HG03108 (cell line): ENCODE measurements around the gene IRAG1.

Experiments
- ATAC-seq: cut with Tn5 transposase; IDR thresholded peaks from one replicate; pipeline ENCODE4 v1.9.1; 2021; ENCODE audit warnings: moderate library complexity; ENCODE audit not compliant: unreplicated experiment

Gene IRAG1, protein sequence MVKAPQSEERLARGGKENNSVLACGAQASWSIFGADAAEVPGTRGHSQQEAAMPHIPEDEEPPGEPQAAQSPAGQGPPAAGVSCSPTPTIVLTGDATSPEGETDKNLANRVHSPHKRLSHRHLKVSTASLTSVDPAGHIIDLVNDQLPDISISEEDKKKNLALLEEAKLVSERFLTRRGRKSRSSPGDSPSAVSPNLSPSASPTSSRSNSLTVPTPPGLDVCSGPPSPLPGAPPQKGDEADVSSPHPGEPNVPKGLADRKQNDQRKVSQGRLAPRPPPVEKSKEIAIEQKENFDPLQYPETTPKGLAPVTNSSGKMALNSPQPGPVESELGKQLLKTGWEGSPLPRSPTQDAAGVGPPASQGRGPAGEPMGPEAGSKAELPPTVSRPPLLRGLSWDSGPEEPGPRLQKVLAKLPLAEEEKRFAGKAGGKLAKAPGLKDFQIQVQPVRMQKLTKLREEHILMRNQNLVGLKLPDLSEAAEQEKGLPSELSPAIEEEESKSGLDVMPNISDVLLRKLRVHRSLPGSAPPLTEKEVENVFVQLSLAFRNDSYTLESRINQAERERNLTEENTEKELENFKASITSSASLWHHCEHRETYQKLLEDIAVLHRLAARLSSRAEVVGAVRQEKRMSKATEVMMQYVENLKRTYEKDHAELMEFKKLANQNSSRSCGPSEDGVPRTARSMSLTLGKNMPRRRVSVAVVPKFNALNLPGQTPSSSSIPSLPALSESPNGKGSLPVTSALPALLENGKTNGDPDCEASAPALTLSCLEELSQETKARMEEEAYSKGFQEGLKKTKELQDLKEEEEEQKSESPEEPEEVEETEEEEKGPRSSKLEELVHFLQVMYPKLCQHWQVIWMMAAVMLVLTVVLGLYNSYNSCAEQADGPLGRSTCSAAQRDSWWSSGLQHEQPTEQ

DNA sequence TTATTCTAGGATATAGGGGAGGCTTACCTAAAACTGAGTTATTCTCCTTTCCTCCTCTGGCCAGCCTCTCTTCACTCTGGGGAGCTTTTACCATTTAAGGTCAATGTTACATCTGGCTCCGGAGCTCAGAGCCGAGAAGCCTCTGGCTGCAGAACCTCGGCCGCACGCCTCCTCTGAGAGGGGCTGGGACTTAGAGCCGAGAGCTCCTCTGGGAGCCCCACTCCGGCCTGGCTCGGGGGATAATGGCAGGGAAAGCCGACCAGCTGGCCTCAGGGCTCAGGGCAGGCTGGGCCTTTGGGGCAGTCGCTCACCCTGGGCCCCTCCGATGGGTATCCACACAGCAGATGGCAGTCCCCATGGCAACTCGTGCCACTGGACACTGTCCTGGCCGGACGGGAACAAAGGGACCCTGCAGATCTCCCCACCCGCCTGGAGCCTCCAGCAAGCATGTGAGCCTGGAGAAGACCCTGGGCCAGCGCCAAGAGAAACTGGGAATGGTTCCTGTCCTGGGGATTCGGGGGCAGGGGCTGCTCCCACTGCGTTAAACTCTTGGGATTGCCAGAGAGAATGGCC lies at the start of gene IRAG1:
Gene IRAG1 (minus strand): TSS at position 247 of the 573 bp plus-strand sequence. CDS start 153 bp downstream, at position 94.
- no peak for ATAC-seq

DNA sequence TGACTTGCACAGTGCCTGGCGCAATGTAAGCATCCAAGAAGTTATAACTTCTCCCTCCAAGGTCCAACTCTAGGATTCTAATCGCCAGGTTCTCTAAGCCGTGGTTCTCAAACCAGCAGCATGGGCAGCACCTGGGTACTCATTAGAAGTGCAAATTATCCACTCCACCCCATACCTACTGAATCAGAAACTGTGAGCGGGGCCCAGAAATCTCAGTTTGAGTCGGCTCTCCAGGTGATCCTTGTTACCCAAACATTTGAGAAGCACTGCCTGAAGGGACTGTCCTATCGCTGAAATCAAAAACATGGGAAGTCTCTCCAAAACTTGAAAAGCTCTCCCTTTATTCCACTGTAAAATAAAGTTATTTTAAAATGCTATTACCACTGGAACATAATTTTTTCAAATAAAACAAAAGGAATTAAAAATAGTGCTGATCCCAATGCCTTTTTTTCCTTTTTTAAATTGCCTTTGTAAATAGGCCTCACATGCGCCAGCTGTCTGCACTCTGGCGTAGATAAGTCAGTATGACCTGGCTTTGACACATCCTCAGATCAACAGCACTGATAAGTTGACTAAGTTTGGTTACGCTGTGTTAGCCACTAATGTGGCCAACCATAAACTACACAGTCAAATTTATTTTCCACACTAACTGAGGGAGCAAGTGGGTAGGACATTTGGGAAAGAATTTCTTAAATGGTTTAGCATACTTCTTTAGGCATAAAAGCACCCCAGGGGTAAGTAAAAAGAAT lies 49.1 kb upstream of the IRAG1 start:
- ATAC-seq, result no peak

DNA sequence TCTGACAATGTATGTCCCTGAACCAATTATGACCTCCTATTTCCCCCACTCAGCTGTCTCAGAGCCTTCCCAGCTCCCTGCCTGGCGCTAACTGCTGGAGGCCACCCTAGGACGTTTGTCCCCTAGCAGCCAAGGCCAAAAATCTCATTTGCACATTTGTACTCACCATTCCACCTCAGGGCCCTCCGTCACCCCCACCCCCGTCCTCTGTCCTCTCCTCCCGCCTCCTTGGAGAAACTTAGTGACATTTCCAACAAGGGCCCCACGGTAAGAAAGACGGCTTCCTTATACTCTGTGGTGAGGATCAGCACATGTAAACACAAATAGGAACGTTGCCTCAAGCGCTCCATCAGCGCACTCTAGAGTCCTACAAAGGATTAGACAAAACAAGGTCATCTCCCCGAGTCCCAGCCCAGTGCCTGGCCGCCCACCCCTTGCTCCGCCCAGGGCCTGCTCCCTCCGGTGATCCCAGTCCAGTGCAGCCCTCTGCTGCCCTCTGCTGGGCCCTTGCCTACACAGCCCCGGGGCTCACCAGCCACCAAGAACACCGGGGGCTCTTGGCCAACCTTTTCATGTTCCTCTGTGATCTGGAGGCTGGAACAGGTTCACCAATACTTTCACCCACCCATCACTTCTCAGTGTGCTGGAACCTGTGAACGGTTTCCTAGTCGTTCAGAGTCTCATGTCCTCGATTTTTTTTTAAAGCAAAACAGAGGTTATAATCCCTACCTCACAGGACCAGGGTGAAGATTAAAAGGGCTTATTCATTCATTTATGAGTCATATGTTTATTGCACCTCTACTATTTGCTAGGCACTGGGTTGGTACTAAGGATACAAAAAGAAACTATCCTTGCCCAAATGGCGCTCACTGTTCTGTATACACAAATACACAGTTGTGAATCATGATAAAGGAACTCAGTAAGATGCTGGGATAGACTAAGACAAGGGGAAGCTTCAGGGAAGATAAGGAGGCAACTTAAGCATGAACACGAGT lies 42.2 kb upstream of the IRAG1 start:
- peak; percentile 94 for ATAC-seq

DNA sequence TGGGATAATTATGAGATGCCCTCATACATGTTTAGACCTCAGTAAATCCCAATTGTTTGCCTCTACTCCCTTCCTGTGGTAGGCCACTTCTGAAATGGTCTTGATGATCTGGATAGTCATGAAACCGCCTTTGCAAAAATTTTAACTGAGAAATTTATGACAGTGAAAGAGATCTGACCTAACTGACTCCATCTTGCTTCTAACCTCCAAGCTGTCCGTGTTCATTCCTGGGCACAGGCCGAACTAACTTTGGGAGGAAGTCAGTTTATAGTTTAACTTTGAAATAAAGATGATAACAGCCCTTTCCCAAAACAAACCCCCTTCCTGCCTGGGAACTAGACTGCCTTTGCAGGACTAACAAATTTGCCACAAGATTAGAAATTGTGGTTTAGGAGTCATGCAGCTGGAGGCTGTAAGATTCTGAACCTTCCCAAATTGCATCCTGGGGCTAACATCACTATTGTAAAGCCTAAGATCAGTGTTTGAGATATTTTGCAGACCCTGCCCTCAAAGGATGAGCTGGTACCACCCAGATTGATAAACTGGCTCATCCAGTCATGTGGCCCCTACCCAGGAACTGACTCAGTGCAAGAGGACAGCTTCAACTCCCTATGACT lies 37.6 kb upstream of the IRAG1 start:
- no peak for ATAC-seq

DNA sequence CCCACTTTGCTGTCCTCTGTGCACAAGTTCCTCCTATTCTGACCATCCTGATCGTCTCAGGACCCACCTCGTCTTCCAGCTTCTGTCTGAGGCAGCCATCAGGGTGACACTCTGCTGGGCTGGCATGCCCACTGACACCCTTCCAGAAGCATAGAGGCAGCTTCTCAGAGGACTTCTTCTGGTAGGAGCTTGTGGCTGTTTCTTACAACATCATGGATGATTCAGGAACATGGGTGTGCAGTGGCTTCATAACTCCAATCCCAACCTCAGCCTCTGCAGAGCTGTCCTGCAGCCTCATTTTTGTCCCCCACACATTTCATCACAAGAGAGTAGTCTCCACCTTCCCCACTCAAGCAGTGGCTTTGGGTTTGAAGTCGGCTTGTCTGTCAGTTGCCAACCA lies 36.6 kb upstream of the IRAG1 start:
- no peak for ATAC-seq

DNA sequence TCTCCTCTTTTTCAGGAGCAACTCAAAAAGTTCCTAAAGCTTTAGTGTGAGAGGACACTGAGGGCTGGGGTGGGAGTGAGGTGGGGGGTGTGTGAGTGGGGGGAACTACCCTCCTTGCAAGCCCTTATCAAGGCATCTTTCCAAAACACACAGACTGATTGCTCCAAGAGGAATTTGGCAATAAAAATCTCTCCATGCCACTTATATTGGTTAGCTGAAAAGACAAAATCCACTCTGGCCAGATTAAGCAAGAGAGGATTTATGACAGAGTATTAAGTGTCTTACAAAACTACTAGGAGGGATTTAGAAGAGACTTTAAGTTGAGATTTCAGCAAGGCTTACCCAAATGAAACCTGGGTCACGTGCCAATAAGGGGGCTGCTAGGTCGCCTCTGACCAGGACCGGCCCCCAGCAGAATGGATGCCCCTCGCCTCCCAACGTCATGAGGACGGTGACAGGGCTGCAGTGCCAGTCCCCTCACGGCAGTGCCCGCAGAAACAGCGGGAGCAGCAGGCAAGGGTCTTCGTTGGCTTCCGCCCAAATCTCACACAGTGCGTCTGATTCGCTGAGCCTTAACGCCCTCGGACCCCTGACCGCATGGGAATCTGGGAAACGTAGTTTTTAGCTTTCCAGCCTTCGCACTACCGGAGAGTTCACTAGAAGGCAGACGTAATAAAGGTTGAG lies 35.4 kb upstream of the IRAG1 start:
- no peak for ATAC-seq

DNA sequence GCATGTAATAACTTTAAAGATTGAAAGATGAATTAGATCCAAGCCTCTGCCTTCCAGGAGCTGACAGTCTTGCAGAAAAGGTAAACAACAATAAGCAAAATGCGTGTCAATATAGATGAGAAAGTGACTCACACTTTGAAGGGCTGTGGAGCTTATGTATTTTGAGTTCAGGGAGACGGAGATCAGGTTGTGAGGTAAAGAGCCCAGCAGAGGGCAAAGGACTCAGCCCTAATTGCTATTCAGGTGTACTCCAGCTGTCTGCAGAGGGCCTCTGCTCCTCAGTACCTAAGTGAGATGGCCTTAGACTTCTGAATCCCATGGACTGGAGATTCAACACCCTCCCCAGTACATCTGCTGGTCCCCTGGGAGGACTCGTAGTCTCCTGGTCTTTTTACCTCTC lies 34.6 kb upstream of the IRAG1 start:
- ATAC-seq, result no peak

DNA sequence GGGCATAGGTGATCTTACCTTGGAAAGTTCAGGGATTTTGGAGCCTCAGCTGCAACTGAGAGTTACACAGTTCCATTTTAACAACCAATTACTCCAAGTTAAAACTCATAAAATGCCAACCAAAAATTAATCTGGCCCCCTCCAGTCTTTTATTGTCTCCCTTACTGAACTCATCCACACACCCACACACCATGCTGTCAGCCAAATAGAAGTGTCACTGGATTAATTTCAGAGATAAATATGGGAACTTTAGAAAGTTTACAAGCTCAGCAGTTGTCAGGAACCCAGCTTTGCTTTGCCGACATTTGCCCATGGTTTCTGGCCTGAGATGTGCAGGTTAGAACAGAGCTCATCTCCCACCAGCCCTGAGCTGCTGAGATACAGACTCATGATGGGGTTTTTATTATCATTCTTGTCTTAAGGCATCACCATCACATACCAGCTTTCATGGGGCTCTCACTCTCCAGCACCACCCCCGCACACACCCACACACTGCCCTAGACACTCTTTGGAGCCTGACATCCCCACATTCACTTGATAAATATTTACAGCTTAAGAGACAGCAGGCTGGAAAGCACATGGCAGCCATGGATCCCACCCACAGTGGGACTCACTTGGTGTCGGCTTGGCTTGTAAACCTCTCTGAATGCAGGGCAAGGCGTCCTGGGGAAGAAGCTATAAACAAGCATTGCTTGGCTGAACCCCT lies 33.7 kb upstream of the IRAG1 start:
- no peak for ATAC-seq

DNA sequence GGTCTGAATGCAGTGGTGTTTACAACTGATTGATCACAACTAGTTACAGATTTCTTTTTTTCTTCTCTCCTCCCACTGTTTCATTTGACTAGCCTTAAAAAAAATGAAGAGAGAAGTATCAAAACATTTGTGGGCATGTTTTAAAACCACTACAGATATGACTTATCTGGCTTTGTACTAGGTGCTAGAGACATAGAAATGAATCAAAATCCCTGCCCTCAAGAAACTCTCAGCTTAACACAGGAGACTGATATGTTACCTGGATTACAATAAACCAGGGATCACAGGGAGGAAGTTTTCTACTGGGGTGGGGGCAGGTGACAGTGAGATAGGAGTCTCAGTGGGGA lies 32.3 kb upstream of the IRAG1 start:
- no peak for ATAC-seq

DNA sequence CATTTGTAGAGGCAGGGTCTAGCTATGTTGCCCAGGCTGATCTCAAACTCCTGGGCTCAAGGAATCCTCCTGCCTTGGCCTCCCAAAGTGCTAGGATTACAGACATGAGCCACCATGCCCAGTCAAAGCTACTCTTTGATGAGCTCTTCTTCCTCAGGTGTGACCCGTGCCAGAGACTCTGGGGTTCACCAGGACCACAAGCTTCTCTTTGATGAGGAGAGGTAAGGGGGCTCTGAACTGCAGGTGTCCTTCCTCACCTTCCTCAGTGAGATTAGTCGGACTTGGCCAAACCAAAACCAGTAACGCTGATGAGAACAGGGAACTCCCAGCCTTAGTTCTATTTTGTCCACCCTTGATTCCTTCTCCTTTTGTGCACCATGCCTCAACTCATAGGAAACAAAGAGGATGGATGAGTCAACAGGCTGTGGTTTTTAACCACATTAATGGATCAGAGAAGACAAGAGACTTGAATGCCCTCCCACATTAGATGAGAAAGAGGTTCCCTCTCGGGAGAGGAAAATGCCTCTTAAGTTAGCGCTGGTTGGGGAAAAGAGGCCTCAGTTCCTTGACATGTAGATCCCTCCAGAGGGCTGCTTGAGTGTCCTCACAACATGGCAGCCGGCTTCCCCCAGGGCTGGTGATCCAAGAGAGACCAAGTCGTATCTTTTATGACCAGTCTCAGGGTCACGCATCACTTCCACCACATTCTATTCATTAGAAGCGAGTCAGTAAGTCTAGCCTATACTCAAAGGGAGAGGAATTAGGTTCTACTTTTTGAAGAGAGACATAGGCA lies 31.8 kb upstream of the IRAG1 start:
- no peak for ATAC-seq

DNA sequence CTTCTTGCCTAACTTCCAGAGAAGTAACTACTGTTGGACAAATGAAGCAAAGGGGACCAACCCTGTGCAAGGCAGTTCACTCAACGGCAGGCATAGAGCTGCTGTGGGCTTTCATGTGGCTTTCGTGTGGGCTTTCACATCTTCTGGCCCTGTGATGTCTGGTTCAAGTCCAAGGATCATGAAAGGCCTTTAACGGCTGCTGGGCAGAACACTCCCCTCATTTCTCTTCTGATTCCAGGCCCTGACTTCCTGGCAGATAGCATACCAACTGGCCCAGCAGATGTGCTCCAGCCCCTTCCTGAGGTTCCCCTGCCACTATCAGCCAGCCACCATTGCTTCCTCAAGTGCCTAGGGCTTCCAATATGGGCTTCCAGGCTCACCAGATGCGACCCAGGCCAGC lies 28.8 kb upstream of the IRAG1 start:
- ATAC-seq, result no peak

DNA sequence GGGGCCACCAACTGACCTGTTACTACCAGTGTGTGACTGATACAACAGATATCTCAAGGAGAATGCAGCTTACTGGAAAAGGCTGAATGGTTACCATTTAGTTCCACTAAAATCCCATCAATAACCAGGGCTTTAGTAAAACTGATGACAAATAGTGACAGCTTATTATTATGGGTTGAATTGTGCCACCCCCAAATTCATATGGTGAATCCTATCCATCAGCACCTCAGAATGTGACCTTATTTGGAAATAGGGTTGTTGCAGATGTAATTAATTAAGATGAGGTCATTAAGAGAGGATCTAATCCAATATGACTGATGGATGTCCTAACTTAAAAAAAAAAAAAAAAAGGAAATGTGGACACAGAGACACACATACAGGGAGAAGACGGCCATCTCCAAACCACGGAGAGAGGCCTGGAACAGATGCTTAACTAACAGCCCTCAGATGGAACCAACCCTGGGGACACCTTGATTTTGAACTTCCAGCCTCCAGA lies 27.4 kb upstream of the IRAG1 start:
- ATAC-seq, result no peak

DNA sequence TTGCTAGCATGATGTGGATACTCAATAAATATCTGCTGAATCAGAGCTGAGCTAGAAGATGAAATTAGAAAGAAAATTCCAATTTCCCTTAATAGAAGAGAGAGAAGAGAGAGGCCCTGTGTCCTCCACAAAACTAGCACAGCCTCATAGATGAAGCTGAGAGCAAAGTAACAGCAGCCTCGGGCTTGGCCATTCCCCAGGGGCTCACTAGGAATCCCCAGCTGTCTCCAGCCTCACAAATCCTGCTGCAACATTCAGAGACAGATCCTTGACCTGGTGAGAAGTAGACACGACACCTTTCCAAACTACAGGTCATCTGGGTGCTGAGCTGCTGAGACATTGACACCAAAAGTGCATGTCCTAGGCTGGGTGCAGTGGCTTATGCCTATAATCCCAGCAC lies 26.1 kb upstream of the IRAG1 start:
- no peak for ATAC-seq

DNA sequence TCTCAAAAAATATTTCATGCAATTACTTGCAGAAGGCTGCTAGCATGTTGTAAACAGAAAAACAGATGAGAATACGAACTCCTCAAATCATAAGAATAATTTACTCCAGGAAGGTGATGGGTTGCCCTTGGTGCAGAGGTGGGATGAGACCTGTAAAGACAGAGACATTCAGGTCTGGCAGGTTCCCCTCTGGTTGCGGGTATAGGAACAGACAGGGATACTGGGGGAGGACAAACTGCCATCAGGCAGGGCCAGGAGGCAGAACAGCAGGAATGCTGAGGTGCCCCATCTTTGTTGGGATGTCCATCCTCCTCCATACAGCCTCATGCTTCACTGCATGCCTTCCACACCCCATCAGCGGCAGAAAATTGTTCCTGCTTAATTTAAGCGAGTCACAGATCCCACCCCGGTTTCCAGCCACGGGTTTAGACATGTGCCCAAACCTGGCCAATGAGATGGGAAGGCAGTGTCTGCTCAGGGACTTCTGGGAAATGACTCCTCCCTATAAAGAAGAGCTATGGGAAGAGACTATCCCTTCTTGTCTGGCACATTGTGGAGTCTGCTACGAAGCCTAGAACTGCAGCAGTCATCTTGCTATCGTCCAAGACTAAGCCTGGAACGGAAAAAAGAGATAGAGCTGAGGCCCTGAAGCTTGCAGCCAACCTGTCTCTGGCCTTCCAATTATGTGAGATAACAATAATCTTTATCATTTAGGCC lies 23.1 kb upstream of the IRAG1 start:
- ATAC-seq, result no peak

DNA sequence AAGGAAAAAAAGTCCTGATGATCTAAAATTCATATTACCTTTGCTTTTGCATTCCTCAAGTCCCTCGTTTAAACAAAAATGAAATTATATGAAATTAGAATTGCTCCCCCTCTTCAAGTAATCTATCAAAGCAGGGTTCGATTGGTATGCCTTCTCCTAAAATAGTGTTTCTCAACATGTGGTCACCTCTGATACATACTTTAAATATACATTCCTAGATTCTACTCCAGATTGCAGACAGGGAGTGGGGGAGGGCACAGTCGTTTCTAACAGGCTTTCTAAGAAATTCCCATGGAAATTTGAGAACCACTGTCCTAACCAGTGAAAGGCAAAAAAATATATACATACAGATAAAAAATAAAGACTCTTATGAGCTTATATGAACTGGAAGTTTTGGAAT lies 22.6 kb upstream of the IRAG1 start:
- no peak for ATAC-seq

DNA sequence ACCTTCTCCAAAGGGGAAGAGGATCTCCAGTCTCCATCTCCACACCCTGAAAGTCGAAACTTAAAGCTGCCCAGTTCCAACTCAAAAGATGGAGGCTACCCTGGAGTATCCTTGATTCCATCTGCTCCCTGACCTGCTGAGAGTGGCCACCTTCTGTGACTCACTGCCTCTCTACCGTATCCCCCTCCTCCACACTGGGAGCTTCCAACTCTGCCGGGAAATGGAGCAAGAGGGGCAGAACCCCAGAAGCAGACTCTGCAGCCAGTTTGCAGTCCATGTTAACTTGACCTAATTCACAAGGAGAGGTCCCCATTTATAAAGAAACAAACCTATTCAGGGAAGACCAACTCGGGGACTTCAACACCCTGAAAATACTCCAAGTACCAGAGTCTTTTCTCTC lies 22.0 kb upstream of the IRAG1 start:
- ATAC-seq, result no peak
